Upper lobe of right lung (tissue), 1 donor: ENCODE data around the gene P2RY14. TPM values are rescaled to one million over a fixed set of nuclear protein-coding genes. Genes with fewer than 3 reads are reported as not detected.
"Not testable (repeated sequence)": the region's sequence is repeated elsewhere in the genome, so short reads cannot be mapped to it uniquely, and the experiment has no call there.

ENCODE experiments used
- ATAC-seq: fragments of 200-7000 bp; cut with Tn5 transposase; one replicate; pipeline ENCODE4 v1.9.1; 2020; ENCODE audit warnings: mild to moderate bottlenecking, moderate library complexity
- DNase-seq: peaks from one replicate; pipeline ENCODE4 v3.0.0-alpha.2; 2020
- H3K27ac ChIP-seq: fragments of 200-600 bp; one replicate; pipeline ENCODE4 v1.8.0; 2022
- H3K27me3 ChIP-seq: fragments of 200-600 bp; one replicate; pipeline ENCODE4 v1.8.0; 2022; ENCODE audit warnings: mild to moderate bottlenecking
- H3K36me3 ChIP-seq: fragments of 200-600 bp; one replicate; pipeline ENCODE4 v1.8.0; 2022
- H3K4me1 ChIP-seq: fragments of 200-600 bp; one replicate; pipeline ENCODE4 v1.8.0; 2022
- H3K4me3 ChIP-seq: fragments of 200-600 bp; one replicate; pipeline ENCODE4 v1.8.0; 2022; ENCODE audit warnings: mild to moderate bottlenecking
- H3K9me3 ChIP-seq: fragments of 200-600 bp; one replicate; pipeline ENCODE4 v1.8.0; 2022
- intact Hi-C: fragments of 100-400 bp; cut with DNase I; formaldehyde crosslinking; loops from one replicate; pipeline ENCODE4 v1.11.0; 2022
- total RNA-seq: library from RNA; stranded (reverse); fragmentation: NEBNext Ultra II Directional; extraction: Animal tissue kit (Norgen Biotek cat#: 25700); gene quantifications from one replicate; pipeline ENCODE4 v1.2.1, GENCODE V29; 2021
- TF ChIP-seq, protein P1 (sequence below): fragments of 200-600 bp; IDR thresholded peaks from one replicate; pipeline ENCODE4 v1.8.0; 2022; ENCODE audit warnings: antibody characterized with exemption
- donor health status: DM: no; HTN: yes; CAD: no; lungs with severe emphysema.

P2RY14 gene
- total RNA-seq, 1 donor from 2014 or later: 7.2 TPM

DNA sequence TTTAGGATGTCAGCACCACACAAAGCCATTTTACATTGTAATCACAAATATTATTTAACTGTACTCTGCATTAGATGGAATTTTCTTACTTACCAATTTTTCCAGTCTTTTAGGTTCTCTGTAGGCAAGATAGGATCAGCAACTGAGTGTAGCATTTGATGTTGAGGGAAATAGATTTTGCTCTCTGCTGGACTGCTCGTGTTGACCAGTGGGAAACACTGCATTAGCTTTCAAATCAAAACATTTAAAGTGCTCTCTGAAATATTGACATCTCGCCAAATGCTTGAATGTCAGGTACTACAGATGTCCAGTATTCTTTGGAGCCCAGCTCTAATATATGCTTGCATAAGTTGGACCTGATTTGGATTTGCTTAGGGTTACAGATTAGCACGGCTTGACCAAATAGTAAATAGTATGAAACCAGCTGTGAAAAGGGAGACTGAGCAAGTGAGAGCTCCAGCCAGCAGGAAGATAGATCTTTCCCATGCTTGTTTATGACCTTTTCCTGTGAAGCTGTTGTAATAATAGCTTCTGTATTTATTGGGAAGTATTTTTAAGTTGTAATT is 29.5 kb downstream of the P2RY14 start:
- TF ChIP-seq, protein P1, sequence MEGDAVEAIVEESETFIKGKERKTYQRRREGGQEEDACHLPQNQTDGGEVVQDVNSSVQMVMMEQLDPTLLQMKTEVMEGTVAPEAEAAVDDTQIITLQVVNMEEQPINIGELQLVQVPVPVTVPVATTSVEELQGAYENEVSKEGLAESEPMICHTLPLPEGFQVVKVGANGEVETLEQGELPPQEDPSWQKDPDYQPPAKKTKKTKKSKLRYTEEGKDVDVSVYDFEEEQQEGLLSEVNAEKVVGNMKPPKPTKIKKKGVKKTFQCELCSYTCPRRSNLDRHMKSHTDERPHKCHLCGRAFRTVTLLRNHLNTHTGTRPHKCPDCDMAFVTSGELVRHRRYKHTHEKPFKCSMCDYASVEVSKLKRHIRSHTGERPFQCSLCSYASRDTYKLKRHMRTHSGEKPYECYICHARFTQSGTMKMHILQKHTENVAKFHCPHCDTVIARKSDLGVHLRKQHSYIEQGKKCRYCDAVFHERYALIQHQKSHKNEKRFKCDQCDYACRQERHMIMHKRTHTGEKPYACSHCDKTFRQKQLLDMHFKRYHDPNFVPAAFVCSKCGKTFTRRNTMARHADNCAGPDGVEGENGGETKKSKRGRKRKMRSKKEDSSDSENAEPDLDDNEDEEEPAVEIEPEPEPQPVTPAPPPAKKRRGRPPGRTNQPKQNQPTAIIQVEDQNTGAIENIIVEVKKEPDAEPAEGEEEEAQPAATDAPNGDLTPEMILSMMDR: no peak
- no peaks in the 10 kb centered on the region for H3K9me3 ChIP-seq
- no peaks in the 10 kb centered on the region for H3K4me1 ChIP-seq
- H3K4me3 ChIP-seq: peak overlapping the region; percentile 0
- no peaks in the 10 kb centered on the region for H3K36me3 ChIP-seq
- DNase-seq: no peak
- no peak overlapping the region for H3K27ac ChIP-seq
- H3K27me3 ChIP-seq: no peaks in the 10 kb centered on the region
- peak; percentile 31 for ATAC-seq
- intact Hi-C loops: no loop called here

DNA sequence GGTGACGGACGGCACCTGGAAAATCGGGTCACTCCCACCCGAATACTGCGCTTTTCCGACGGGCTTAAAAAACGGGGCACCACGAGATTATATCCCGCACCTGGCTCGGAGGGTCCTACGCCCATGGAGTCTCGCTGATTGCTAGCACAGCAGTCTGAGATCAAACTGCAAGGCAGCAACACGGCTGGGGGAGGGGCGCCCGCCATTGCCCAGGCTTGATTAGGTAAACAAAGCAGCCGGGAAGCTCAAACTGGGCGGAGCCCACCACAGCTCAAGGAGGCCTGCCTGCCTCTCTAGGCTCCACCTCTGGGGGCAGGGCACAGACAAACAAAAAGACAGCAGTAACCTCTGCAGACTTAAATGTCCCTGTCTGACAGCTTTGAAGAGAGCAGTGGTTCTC is 36.3 kb downstream of the P2RY14 start:
- H3K27ac ChIP-seq, H3K36me3 ChIP-seq, ATAC-seq, H3K9me3 ChIP-seq, intact Hi-C loops, H3K4me3 ChIP-seq, H3K4me1 ChIP-seq, H3K27me3 ChIP-seq, DNase-seq: not testable (repeated sequence)

DNA sequence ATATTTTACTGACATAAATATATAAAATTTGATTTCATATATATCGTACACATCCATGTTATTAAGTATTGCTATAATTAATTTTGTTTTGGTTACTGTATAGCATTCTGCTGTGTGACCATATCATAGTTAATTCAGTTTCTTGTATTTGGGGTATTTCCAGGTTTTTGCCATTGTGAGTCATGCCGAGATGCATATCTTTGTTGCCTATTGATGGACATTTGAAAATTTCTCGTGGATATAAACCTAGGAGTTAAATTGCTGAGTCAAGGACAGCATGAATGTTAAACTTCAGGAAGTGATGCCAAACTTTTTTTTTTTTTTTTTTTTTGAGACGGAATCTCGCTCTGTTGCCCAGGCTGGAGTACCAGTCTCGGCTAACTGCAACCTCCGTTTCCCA is 41.6 kb downstream of the P2RY14 start:
- no peak overlapping the region for H3K27ac ChIP-seq
- TF ChIP-seq, protein P1: no peak
- intact Hi-C loops: no loop called here

DNA sequence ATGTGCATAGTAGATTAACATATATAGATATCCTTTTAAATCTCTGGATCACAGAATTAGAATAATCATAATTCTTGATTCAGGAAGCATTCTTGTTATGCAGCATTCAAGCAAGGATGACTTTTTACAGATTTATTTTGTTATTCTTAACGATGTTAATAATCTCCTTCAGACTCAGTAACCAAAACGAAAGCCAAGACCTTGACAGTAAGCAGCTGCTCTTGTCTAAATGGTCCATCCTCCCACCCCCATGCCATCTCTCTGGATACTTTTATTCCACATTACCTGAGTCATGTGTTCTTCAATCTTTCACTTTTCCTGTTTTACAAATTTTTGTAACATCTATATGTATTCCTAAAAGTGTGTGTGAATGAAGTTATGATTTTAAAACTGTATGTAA is 42.0 kb downstream of the P2RY14 start:
- Histone ChIP-seq H3K4me3 (no peak overlapping the region), H3K27me3 (no peaks in the 10 kb centered on the region), H3K36me3 (no peaks in the 10 kb centered on the region), H3K27ac (no peak overlapping the region), H3K4me1 (no peaks in the 10 kb centered on the region), H3K9me3 (no peaks in the 10 kb centered on the region)
- intact Hi-C loops: no loop called here
- no peak for DNase-seq
- no peak for ATAC-seq
- TF ChIP-seq, protein P1: no peak

More for the DNA sequence above, 41.6 kb downstream of the P2RY14 start:
- Histone ChIP-seq H3K4me3 (no peak overlapping the region), H3K4me1 (no peaks in the 10 kb centered on the region), H3K9me3 (no peaks in the 10 kb centered on the region), H3K27me3 (no peaks in the 10 kb centered on the region), H3K36me3 (no peaks in the 10 kb centered on the region)
- ATAC-seq: no peak
- no peak for DNase-seq

DNA sequence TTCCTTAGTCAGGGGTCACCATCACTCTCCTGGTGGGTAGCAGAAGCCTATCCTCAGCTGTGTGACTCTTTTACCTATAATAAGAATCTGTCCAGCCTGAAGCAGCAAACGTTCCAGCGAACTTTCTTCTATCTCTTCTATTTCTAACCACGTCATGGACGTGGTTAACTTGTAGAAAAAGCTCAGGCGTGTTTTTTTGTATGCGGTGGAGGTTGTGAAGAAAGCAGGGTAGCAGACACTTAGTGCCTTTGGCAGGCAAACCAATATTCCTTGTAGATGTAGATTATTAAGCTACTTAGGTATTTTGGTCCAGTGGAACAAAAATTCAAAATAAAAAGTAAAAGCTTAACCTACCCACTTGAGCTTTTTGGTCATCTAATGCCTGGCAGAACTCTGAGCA is 43.5 kb downstream of the P2RY14 start:
- Histone ChIP-seq H3K36me3 (no peaks in the 10 kb centered on the region), H3K27me3 (no peaks in the 10 kb centered on the region), H3K9me3 (no peaks in the 10 kb centered on the region), H3K27ac (no peak overlapping the region), H3K4me3 (no peak overlapping the region), H3K4me1 (no peaks in the 10 kb centered on the region)
- TF ChIP-seq, protein P1: no peak
- intact Hi-C loops: no loop called here
- no peak for ATAC-seq
- DNase-seq: no peak

DNA sequence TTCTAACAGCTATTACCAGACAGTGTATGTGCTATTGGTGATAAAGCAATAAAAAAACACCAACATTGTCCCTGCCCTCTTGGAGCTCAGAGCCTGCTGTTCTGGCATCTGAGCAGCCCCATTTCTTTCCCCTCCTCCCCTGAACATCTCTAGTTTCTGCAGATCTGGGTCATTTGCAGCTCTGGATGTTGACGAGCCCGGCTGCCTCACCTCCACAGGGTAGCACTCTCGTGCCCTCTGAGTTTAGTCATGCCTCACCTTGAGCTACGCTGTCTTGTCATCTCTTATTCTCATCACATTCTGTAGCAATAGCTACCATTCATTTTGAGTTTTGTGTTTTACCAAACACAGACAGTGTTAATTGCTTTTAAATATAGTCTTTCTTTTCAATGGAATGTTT is 45.4 kb downstream of the P2RY14 start:
- DNase-seq (no peak), ATAC-seq (no peak)
- Histone ChIP-seq H3K36me3 (no peaks in the 10 kb centered on the region), H3K27me3 (no peaks in the 10 kb centered on the region), H3K27ac (no peak overlapping the region), H3K4me1 (no peaks in the 10 kb centered on the region), H3K4me3 (no peak overlapping the region), H3K9me3 (no peaks in the 10 kb centered on the region)
- intact Hi-C loops: no loop called here
- TF ChIP-seq, protein P1: no peak

DNA sequence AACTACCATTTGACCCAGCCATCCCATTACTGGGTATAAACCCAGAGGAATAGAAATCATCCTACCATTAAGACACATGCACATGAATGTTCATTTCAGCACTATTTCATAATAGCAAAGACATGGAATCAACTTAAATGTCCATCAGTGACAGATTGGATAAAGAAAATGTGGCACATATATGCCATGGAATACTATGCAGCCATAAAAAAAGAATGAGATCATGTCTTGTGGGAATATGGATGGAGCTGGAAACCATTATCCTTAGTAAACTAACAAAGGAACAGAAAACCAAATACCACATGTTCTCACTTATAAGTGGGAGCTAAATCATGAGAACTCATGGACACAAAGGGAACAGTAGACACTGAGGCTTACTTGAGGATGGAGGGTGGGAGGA is 45.9 kb downstream of the P2RY14 start:
- H3K27me3 ChIP-seq, DNase-seq, ATAC-seq, H3K4me1 ChIP-seq, H3K4me3 ChIP-seq, H3K27ac ChIP-seq, intact Hi-C loops, H3K36me3 ChIP-seq, H3K9me3 ChIP-seq: not testable (repeated sequence)
